Measurements from ENCODE around the gene PTPN18.

DNA sequence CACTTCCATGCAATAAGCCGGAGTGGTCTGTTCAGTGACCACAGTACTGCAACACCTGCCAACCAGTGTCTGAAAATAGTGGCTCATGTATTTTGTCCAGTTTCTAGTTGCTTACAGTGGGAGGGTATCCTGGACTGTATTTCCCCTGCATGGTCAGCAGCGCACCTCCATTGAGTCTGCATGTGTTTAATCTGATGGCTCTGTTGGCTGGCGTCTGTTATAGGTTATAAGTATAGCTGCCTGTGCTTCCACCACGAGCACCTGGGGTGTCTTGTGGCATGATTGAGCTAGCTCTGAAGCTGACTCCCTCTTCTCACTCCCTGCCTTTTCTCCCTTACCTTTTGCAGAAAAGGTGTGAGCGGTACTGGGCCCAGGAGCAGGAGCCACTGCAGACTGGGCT is 12.9 kb downstream of the PTPN18 start:
- no peak for TF ChIP-seq POLR2AphosphoS5 (IDR thresholded peaks at IDR 0.05; ENCODE audit: low read depth, low read length)
- TF ChIP-seq SIN3A (IDR thresholded peaks at IDR 0.05; ENCODE audit: borderline replicate concordance, insufficient read depth, low read length) = no peak
- no peak for TF ChIP-seq TAF1 (IDR thresholded peaks at IDR 0.05; ENCODE audit: borderline replicate concordance, insufficient read depth, low read length)
- TF ChIP-seq, protein P1, sequence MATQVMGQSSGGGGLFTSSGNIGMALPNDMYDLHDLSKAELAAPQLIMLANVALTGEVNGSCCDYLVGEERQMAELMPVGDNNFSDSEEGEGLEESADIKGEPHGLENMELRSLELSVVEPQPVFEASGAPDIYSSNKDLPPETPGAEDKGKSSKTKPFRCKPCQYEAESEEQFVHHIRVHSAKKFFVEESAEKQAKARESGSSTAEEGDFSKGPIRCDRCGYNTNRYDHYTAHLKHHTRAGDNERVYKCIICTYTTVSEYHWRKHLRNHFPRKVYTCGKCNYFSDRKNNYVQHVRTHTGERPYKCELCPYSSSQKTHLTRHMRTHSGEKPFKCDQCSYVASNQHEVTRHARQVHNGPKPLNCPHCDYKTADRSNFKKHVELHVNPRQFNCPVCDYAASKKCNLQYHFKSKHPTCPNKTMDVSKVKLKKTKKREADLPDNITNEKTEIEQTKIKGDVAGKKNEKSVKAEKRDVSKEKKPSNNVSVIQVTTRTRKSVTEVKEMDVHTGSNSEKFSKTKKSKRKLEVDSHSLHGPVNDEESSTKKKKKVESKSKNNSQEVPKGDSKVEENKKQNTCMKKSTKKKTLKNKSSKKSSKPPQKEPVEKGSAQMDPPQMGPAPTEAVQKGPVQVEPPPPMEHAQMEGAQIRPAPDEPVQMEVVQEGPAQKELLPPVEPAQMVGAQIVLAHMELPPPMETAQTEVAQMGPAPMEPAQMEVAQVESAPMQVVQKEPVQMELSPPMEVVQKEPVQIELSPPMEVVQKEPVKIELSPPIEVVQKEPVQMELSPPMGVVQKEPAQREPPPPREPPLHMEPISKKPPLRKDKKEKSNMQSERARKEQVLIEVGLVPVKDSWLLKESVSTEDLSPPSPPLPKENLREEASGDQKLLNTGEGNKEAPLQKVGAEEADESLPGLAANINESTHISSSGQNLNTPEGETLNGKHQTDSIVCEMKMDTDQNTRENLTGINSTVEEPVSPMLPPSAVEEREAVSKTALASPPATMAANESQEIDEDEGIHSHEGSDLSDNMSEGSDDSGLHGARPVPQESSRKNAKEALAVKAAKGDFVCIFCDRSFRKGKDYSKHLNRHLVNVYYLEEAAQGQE (IDR thresholded peaks at IDR 0.05; ENCODE audit: insufficient read depth in 1 of 2, low read depth in 2 of 2, low read length in 2 of 2) = no peak
- TF ChIP-seq FOXP2 (optimal IDR thresholded peaks at IDR 0.05; ENCODE audit: borderline replicate concordance, extremely low read depth, extremely low read length, insufficient read depth) = no peak

Data from PFSK-1 (cell line).